ENCODE measurements around the gene MC3R.

Gene MC3R

GRCh38 chr20:56289652-56290051, 41.1 kb downstream of the MC3R start:
- H3K4me3 ChIP-seq (ENCODE audit: low read depth, low read length, poor library complexity, severe bottlenecking): no peak overlapping the region
- H3F3A ChIP-seq (ENCODE audit: insufficient read depth, low read length): no peaks in the 10 kb centered on the region
- no peaks in the 10 kb centered on the region for H3K4me1 ChIP-seq (ENCODE audit: insufficient read depth, low read length, severe bottlenecking)
- no peaks in the 10 kb centered on the region for H3K27me3 ChIP-seq (ENCODE audit: insufficient read depth, low read length)
- no peak overlapping the region for H3K9ac ChIP-seq (ENCODE audit: low read length)
- no peaks in the 10 kb centered on the region for H3K79me2 ChIP-seq (ENCODE audit: insufficient read depth, low read length)
- H2AFZ ChIP-seq (ENCODE audit: low read length): no peak overlapping the region
- TF ChIP-seq CTCF (IDR thresholded peaks at IDR 0.05; ENCODE audit: low read length) (no peak), EZH2 (IDR thresholded peaks at IDR 0.05; ENCODE audit: borderline replicate concordance, low read length) (no peak)
- H3K36me3 ChIP-seq (ENCODE audit: insufficient read depth, low read length): no peaks in the 10 kb centered on the region
- no peaks in the 10 kb centered on the region for H4K20me1 ChIP-seq (ENCODE audit: insufficient read depth, low read length)
- H3K27ac ChIP-seq (ENCODE audit: low read depth, low read length, poor library complexity, severe bottlenecking): no peak overlapping the region
- no peak overlapping the region for H3K4me2 ChIP-seq (ENCODE audit: low read length)
- no peaks in the 10 kb centered on the region for H3K9me2 ChIP-seq (ENCODE audit: low read depth, low read length)
- H3K9me3 ChIP-seq (ENCODE audit: low read length): no peaks in the 10 kb centered on the region

GRCh38 chr20:56299362-56299761, 50.8 kb downstream of the MC3R start:
- no peak overlapping the region for H2AFZ ChIP-seq (ENCODE audit: low read length)
- peaks cover 5% of the 10 kb centered on the region; the same call in 1 of the 2 replicates for H3K27me3 ChIP-seq (ENCODE audit: insufficient read depth, low read length)
- no peak overlapping the region for H3K4me2 ChIP-seq (ENCODE audit: low read length)
- no peak overlapping the region for H3K9ac ChIP-seq (ENCODE audit: low read length)
- no peaks in the 10 kb centered on the region for H3K9me3 ChIP-seq (ENCODE audit: low read length)
- no peaks in the 10 kb centered on the region for H3F3A ChIP-seq (ENCODE audit: insufficient read depth, low read length)
- no peaks in the 10 kb centered on the region for H3K36me3 ChIP-seq (ENCODE audit: insufficient read depth, low read length)
- H3K9me2 ChIP-seq (ENCODE audit: low read depth, low read length): no peaks in the 10 kb centered on the region
- no peak overlapping the region for H3K4me3 ChIP-seq (ENCODE audit: low read depth, low read length, poor library complexity, severe bottlenecking)
- H3K4me1 ChIP-seq (ENCODE audit: insufficient read depth, low read length, severe bottlenecking): no peaks in the 10 kb centered on the region
- no peaks in the 10 kb centered on the region for H4K20me1 ChIP-seq (ENCODE audit: insufficient read depth, low read length)
- H3K27ac ChIP-seq (ENCODE audit: low read depth, low read length, poor library complexity, severe bottlenecking): no peak overlapping the region
- no peak for TF ChIP-seq CTCF (IDR thresholded peaks at IDR 0.05; ENCODE audit: low read length)
- no peak for TF ChIP-seq EZH2 (IDR thresholded peaks at IDR 0.05; ENCODE audit: borderline replicate concordance, low read length)
- H3K79me2 ChIP-seq (ENCODE audit: insufficient read depth, low read length): no peaks in the 10 kb centered on the region

Data from OCI-LY1 (cell line).